Caco-2 (cell line): Measurements from ENCODE around the gene ASH1L. TPM values are rescaled to one million over a fixed set of nuclear protein-coding genes. Genes with fewer than 3 reads are reported as not detected.

ENCODE experiments used
- BruUV-seq: library from RNA; stranded (reverse); fragments of 400-500 nt; replicated peaks from 2 replicates; lab custom pipeline; 2021; lab: Mats Ljungman, UMichigan
- CTCF ChIA-PET: fragments of 300-600 bp; sonication (Branson Sonifier 250); formaldehyde crosslinking; loops from one replicate; lab custom pipeline; 2022; ENCODE audit warnings: antibody characterized with exemption; lab: Charles Lee
- POLR2A ChIA-PET: fragments of 300-600 bp; sonication (Branson Sonifier 250); formaldehyde crosslinking; loops from one replicate; lab custom pipeline; 2022; ENCODE audit warnings: antibody characterized with exemption; lab: Charles Lee
- DNase-seq, 2 experiments: peaks; one replicate each; pipeline versions ENCODE4 v3.0.0 to v3.0.0-alpha.2; 2020 to 2022
- H3K27me3 ChIP-seq: replicated peaks from 2 replicates; pipeline ENCODE4 v1.6.0; 2011; ENCODE audit warnings: low read length; ENCODE audit not compliant: control insufficient read depth, insufficient read depth
- H3K36me3 ChIP-seq: 2 replicates; pipeline ENCODE4 v1.5.1; 2011; ENCODE audit warnings: low read length; ENCODE audit not compliant: control insufficient read depth, insufficient read depth
- H3K4me1 ChIP-seq: fragments of 250-450 bp; sonication (Bioruptor Pico); 2 replicates; pipeline ENCODE4 v1.5.1; 2020; ENCODE audit warnings: mild to moderate bottlenecking
- H3K4me3 ChIP-seq: 2 replicates; pipeline ENCODE4 v1.5.1; 2011; ENCODE audit warnings: low read depth, mild to moderate bottlenecking, control low read depth, low read length
- H3K9me3 ChIP-seq: fragments of 250-450 bp; sonication (Bioruptor Pico); 2 replicates; pipeline ENCODE4 v1.5.1; 2020; ENCODE audit warnings: mild to moderate bottlenecking, moderate library complexity
- H3K27ac Mint-ChIP-seq: one replicate; pipeline ENCODE4 v1.8.0; 2022; ENCODE audit warnings: mixed read lengths; ENCODE audit not compliant: unreplicated experiment
- H3K27me3 Mint-ChIP-seq: one replicate; pipeline ENCODE4 v1.8.0; 2022; ENCODE audit warnings: mixed read lengths; ENCODE audit not compliant: insufficient read depth, unreplicated experiment
- H3K36me3 Mint-ChIP-seq: one replicate; pipeline ENCODE4 v1.8.0; 2022; ENCODE audit warnings: mild to moderate bottlenecking, mixed read lengths; ENCODE audit not compliant: insufficient read depth, unreplicated experiment
- H3K4me1 Mint-ChIP-seq: one replicate; pipeline ENCODE4 v1.8.0; 2022; ENCODE audit warnings: low read depth, mixed read lengths; ENCODE audit not compliant: unreplicated experiment
- H3K4me3 Mint-ChIP-seq: one replicate; pipeline ENCODE4 v1.8.0; 2022; ENCODE audit warnings: mild to moderate bottlenecking, moderate library complexity, mixed read lengths; ENCODE audit not compliant: unreplicated experiment
- H3K9me3 Mint-ChIP-seq: one replicate; pipeline ENCODE4 v1.8.0; 2022; ENCODE audit warnings: mixed read lengths; ENCODE audit not compliant: unreplicated experiment
- CTCF ChIP-seq, 2 experiments: fragments of 200-600 bp in 1 of 2; IDR thresholded peaks; 1 replicate in 1 of 2; 2 replicates in 1 of 2; pipeline versions ENCODE4 v1.5.1 to v1.8.0; 2011 to 2022; ENCODE audit warnings: antibody characterized with exemption in 1 of 2, control low read depth in 1 of 2, inconsistent platforms in 1 of 2, low read depth in 1 of 2, low read length in 1 of 2, mild to moderate bottlenecking in 1 of 2, moderate library complexity in 1 of 2; ENCODE audit not compliant: insufficient read depth in 1 of 2, severe bottlenecking in 1 of 2, unreplicated experiment in 1 of 2
- intact Hi-C: fragments of 100-400 bp; cut with micrococcal nuclease; formaldehyde crosslinking; loops from one replicate; pipeline ENCODE4 v1.10.0; 2022; ENCODE audit not compliant: unreplicated experiment
- total RNA-seq: library from RNA; stranded (reverse); gene quantifications from 2 replicates; pipeline ENCODE4 v1.2.3, GENCODE V29; 2022

ASH1L gene
- total RNA-seq, 1 experiment from 2014 or later: 39.4 TPM

- peaks cover 79% of the 10 kb centered on the region for H3K36me3 Mint-ChIP-seq
- no peak overlapping the region for H3K4me3 Mint-ChIP-seq
- H3K4me3 ChIP-seq: no peak overlapping the region
- intact Hi-C loops: no loop called here
- H3K4me1 Mint-ChIP-seq: peaks cover 7% of the 10 kb centered on the region
- peaks cover 9% of the 10 kb centered on the region for H3K36me3 ChIP-seq
- H3K27me3 ChIP-seq: no peaks in the 10 kb centered on the region
- no peaks in the 10 kb centered on the region for H3K27me3 Mint-ChIP-seq
- no TSS peak for BruUV-seq
- ChIA-PET CTCF (interaction anchor here (0.6 to 1.3 kb wide), 4 partner anchors 40 to 125 kb away, joined by 4 to 6 read pairs (median 5); partner anchors contain the start of genes CLK2 and HCN3), POLR2A (interaction anchor here (0.6 to 1.1 kb wide), 2 partner anchors 8 to 417 kb away, joined by 3 read pairs; partner anchors contain the start of gene FDPS)
- TF ChIP-seq CTCF (IDR thresholded peaks at IDR 0.05; ENCODE audit: insufficient read depth in 1 of 2, low read depth in 1 of 2, low read length in 1 of 2, severe bottlenecking in 1 of 2, unreplicated experiment in 1 of 2): no peak
- no peaks in the 10 kb centered on the region for H3K9me3 Mint-ChIP-seq
- peaks cover 14% of the 10 kb centered on the region for H3K4me1 ChIP-seq
- DNase-seq: no peak
- no peaks in the 10 kb centered on the region for H3K9me3 ChIP-seq
- H3K27ac Mint-ChIP-seq: no peak overlapping the region
Observed at GRCh38 chr1:155316922-155317321, 245.7 kb downstream of the ASH1L start.

- no peak for TF ChIP-seq CTCF (IDR thresholded peaks at IDR 0.05; ENCODE audit: insufficient read depth in 1 of 2, low read depth in 1 of 2, low read length in 1 of 2, severe bottlenecking in 1 of 2, unreplicated experiment in 1 of 2)
- Histone ChIP-seq H3K36me3 (peaks cover 11% of the 10 kb centered on the region), H3K9me3 (no peaks in the 10 kb centered on the region), H3K4me3 (no peak overlapping the region), H3K27me3 (no peaks in the 10 kb centered on the region), H3K4me1 (peaks cover 21% of the 10 kb centered on the region)
- intact Hi-C loops: no loop called here
- CTCF ChIA-PET: no interaction called here
- no peak overlapping the region for H3K4me3 Mint-ChIP-seq
- no peaks in the 10 kb centered on the region for H3K27me3 Mint-ChIP-seq
- peaks cover 84% of the 10 kb centered on the region for H3K36me3 Mint-ChIP-seq
- no peak for DNase-seq
- peaks cover 6% of the 10 kb centered on the region for H3K4me1 Mint-ChIP-seq
- POLR2A ChIA-PET: no interaction called here
- no TSS peak for BruUV-seq
- no peak overlapping the region for H3K27ac Mint-ChIP-seq
- no peaks in the 10 kb centered on the region for H3K9me3 Mint-ChIP-seq
Observed at GRCh38 chr1:155313261-155313660, 249.3 kb downstream of the ASH1L start.

GRCh38 chr1:155309423-155310021 lies 253.1 kb downstream of the ASH1L start:
- no peak for TF ChIP-seq CTCF (IDR thresholded peaks at IDR 0.05; ENCODE audit: insufficient read depth in 1 of 2, low read depth in 1 of 2, low read length in 1 of 2, severe bottlenecking in 1 of 2, unreplicated experiment in 1 of 2)
- BruUV-seq: no TSS peak
- Mint-ChIP-seq H3K27ac (peak overlapping the region; percentile 99), H3K27me3 (no peaks in the 10 kb centered on the region), H3K4me3 (peak overlapping the region; percentile 96), H3K36me3 (peaks cover 65% of the 10 kb centered on the region), H3K9me3 (no peaks in the 10 kb centered on the region), H3K4me1 (peaks cover 8% of the 10 kb centered on the region)
- ChIA-PET POLR2A (no interaction called here), CTCF (interaction anchor here (1.0 kb wide), 1 partner anchor 33 kb away, joined by 3 read pairs; no protein-coding TSS in a partner anchor)
- H3K27me3 ChIP-seq: no peaks in the 10 kb centered on the region
- intact Hi-C loops: no loop called here
- no peaks in the 10 kb centered on the region for H3K9me3 ChIP-seq
- peak overlapping the region; percentile 77 for H3K4me3 ChIP-seq
- peaks cover 12% of the 10 kb centered on the region; the same call in 1 of the 2 replicates for H3K4me1 ChIP-seq
- peaks cover 7% of the 10 kb centered on the region for H3K36me3 ChIP-seq
- DNase-seq: peak in 1 of 2 experiments; percentile 38
